HCT116 (cell line): ENCODE results near the gene RPTOR. TPM values are rescaled to one million over a fixed set of nuclear protein-coding genes. Genes with fewer than 3 reads are reported as not detected.

ENCODE experiments used
- ATAC-seq: fragments of 200-7000 bp; cut with Tn5 transposase; 2 replicates; pipeline ENCODE4 v1.9.1; 2020; ENCODE audit warnings: mild to moderate bottlenecking, moderate library complexity
- BruUV-seq: library from RNA; stranded (reverse); fragments of 400-500 nt; replicated peaks from 2 replicates; lab custom pipeline; 2021; lab: Mats Ljungman, UMichigan
- CTCF ChIA-PET: fragments of 300-600 bp; sonication (Branson Sonifier 250); formaldehyde crosslinking; loops from one replicate; lab custom pipeline; 2021; ENCODE audit warnings: antibody characterized with exemption; lab: Charles Lee
- POLR2A ChIA-PET: fragments of 300-600, 350-600 bp; sonication (Branson Sonifier 250); formaldehyde crosslinking; loops from one replicate; lab custom pipeline; 2021; ENCODE audit warnings: antibody characterized with exemption; lab: Charles Lee
- RAD21 ChIA-PET, 2 experiments: fragments of 300-600 bp; sonication (Branson Sonifier 250); formaldehyde crosslinking; loops; one replicate each; lab custom pipeline; 2023; ENCODE audit warnings: low total read pairs in 2 of 2; ENCODE audit not compliant: uncharacterized antibody in 2 of 2, unreplicated experiment in 2 of 2, low non-redundant PET in 1 of 2; lab: Charles Lee
- DNase-seq: peaks from one replicate; pipeline ENCODE4 v3.0.0-alpha.2; 2010; ENCODE audit warnings: low read depth, low spot score
- H2AFZ ChIP-seq: fragments of 200-600 bp; shearing (Covaris generic), sonication (generic); 2 replicates; pipeline ENCODE4 v1.6.1; 2017; ENCODE audit warnings: low read depth, mixed run types, mixed read lengths, antibody characterized with exemption, low read length; ENCODE audit not compliant: poor library complexity, severe bottlenecking
- H3K27ac ChIP-seq: 2 replicates; pipeline ENCODE4 v1.5.1; 2012; ENCODE audit warnings: low read depth, low read length
- H3K27me3 ChIP-seq: fragments of 200-600 bp; sonication (generic); 2 replicates; pipeline ENCODE4 v1.6.1; 2016; ENCODE audit warnings: mixed run types, low read length, mixed read lengths; ENCODE audit not compliant: insufficient read depth
- H3K36me3 ChIP-seq, 2 experiments: fragments of 200-500 bp in 1 of 2; fragments of 200-600 bp in 1 of 2; sonication (Bioruptor generic) in 1 of 2; sonication (generic) in 1 of 2; 2 replicates each; pipeline versions ENCODE4 v1.5.1 to v1.6.1; 2014 to 2016; ENCODE audit warnings: low read length in 2 of 2, inconsistent platforms in 1 of 2, mixed read lengths in 1 of 2, mixed run types in 1 of 2; ENCODE audit not compliant: insufficient read depth in 2 of 2, control insufficient read depth in 1 of 2
- H3K4me1 ChIP-seq, 2 experiments: fragments of 200-600 bp in 1 of 2; sonication (generic) in 1 of 2; 2 replicates each; pipeline versions ENCODE4 v1.5.1 to v1.6.1; 2012 to 2017; ENCODE audit warnings: low read length in 2 of 2, inconsistent platforms in 1 of 2, mild to moderate bottlenecking in 1 of 2, mixed read lengths in 1 of 2, mixed run types in 1 of 2, moderate library complexity in 1 of 2; ENCODE audit not compliant: insufficient read depth in 2 of 2, control insufficient read depth in 1 of 2
- H3K4me2 ChIP-seq: fragments of 200-600 bp; sonication (generic); 2 replicates; pipeline ENCODE4 v1.6.1; 2017; ENCODE audit warnings: mixed run types, low read length, mixed read lengths
- H3K4me3 ChIP-seq, 2 experiments: fragments of 200-600 bp in 1 of 2; sonication (generic) in 1 of 2; replicated peaks in 1 of 2; 2 replicates each; pipeline ENCODE4 v1.5.1; 2011 to 2016; ENCODE audit warnings: low read length in 2 of 2, control low read depth in 1 of 2, low read depth in 1 of 2, mild to moderate bottlenecking in 1 of 2, mixed read lengths in 1 of 2, mixed run types in 1 of 2
- H3K79me2 ChIP-seq: fragments of 200-600 bp; sonication (generic); 2 replicates; pipeline ENCODE4 v1.6.1; 2017; ENCODE audit warnings: mild to moderate bottlenecking, mixed run types, low read length, moderate library complexity, mixed read lengths; ENCODE audit not compliant: insufficient read depth
- H3K9ac ChIP-seq: fragments of 200-600 bp; sonication (generic); 2 replicates; pipeline ENCODE4 v1.6.1; 2016; ENCODE audit warnings: low read length, mixed read lengths
- H3K9me2 ChIP-seq: fragments of 200-600 bp; sonication (generic), shearing (Covaris generic); 2 replicates; pipeline ENCODE4 v1.6.1; 2017; ENCODE audit warnings: mixed run types, mild to moderate bottlenecking, moderate library complexity; ENCODE audit not compliant: insufficient read depth
- H3K9me3 ChIP-seq, 2 experiments: fragments of 200-500 bp in 1 of 2; fragments of 200-600 bp in 1 of 2; sonication (Bioruptor generic) in 1 of 2; sonication (generic) in 1 of 2; 2 replicates each; pipeline ENCODE4 v1.6.1; 2014 to 2017; ENCODE audit warnings: low read length in 2 of 2, mixed read lengths in 2 of 2, inconsistent platforms in 1 of 2, low read depth in 1 of 2, mild to moderate bottlenecking in 1 of 2, mixed run types in 1 of 2, moderate library complexity in 1 of 2; ENCODE audit not compliant: control insufficient read depth in 1 of 2, insufficient read depth in 1 of 2
- H4K20me1 ChIP-seq: fragments of 200-600 bp; sonication (generic), shearing (Covaris generic); 2 replicates; pipeline ENCODE4 v1.6.1; 2017; ENCODE audit warnings: mixed run types, mild to moderate bottlenecking, moderate library complexity; ENCODE audit not compliant: insufficient read depth
- ATF3 ChIP-seq: IDR thresholded peaks from 2 replicates; pipeline ENCODE4 v1.6.1; 2012
- CEBPB ChIP-seq: IDR thresholded peaks from 2 replicates; pipeline ENCODE4 v1.6.1; 2012; ENCODE audit warnings: low read depth
- ELF1 ChIP-seq: IDR thresholded peaks from 2 replicates; pipeline ENCODE4 v1.6.1; 2012; ENCODE audit warnings: low read depth, borderline replicate concordance
- EZH2 ChIP-seq: fragments of 200-600 bp; sonication (generic); IDR thresholded peaks from 2 replicates; pipeline ENCODE4 v1.6.1; 2017; ENCODE audit warnings: antibody characterized with exemption, mixed run types
- EZH2phosphoT487 ChIP-seq: fragments of 200-600 bp; IDR thresholded peaks from 2 replicates; pipeline ENCODE4 v1.6.1; 2018; ENCODE audit warnings: antibody characterized with exemption, borderline replicate concordance
- FOSL1 ChIP-seq: IDR thresholded peaks from 2 replicates; pipeline ENCODE4 v1.6.1; 2012; ENCODE audit warnings: low read depth
- JUND ChIP-seq: IDR thresholded peaks from 2 replicates; pipeline ENCODE4 v1.6.1; 2012
- MAX ChIP-seq: IDR thresholded peaks from 2 replicates; pipeline ENCODE4 v1.6.1; 2012
- POLR2A ChIP-seq: IDR thresholded peaks from 2 replicates; pipeline ENCODE4 v1.7.0; 2011; ENCODE audit warnings: borderline replicate concordance; ENCODE audit not compliant: insufficient read depth, insufficient read length; ENCODE audit errors: extremely low read depth
- RAD21 ChIP-seq: IDR thresholded peaks from 2 replicates; pipeline ENCODE4 v1.6.1; 2012; ENCODE audit warnings: low read depth, mild to moderate bottlenecking
- REST ChIP-seq: IDR thresholded peaks from 2 replicates; pipeline ENCODE4 v1.6.1; 2012; ENCODE audit warnings: low read depth
- SIN3A ChIP-seq: IDR thresholded peaks from 2 replicates; pipeline ENCODE4 v1.6.1; 2012; ENCODE audit warnings: low read depth
- SP1 ChIP-seq: IDR thresholded peaks from 2 replicates; pipeline ENCODE4 v1.6.1; 2012; ENCODE audit warnings: low read depth
- SRF ChIP-seq: IDR thresholded peaks from 2 replicates; pipeline ENCODE4 v1.6.1; 2012; ENCODE audit warnings: low read depth
- TCF7L2 ChIP-seq: IDR thresholded peaks from 2 replicates; pipeline ENCODE4 v1.7.0; 2011; ENCODE audit warnings: borderline replicate concordance, inconsistent platforms; ENCODE audit not compliant: insufficient read depth, insufficient read length; ENCODE audit errors: extremely low read depth
- YY1 ChIP-seq: IDR thresholded peaks from 2 replicates; pipeline ENCODE4 v1.6.1; 2011; ENCODE audit warnings: low read length, low read depth, moderate library complexity, mild to moderate bottlenecking; ENCODE audit not compliant: insufficient replicate concordance; ENCODE audit errors: extremely low read depth
- ZBTB33 ChIP-seq: IDR thresholded peaks from 2 replicates; pipeline ENCODE4 v1.6.1; 2011; ENCODE audit warnings: mild to moderate bottlenecking, low read length, moderate library complexity; ENCODE audit not compliant: insufficient replicate concordance; ENCODE audit errors: extremely low read depth
- ZFX ChIP-seq: fragments of 450-650 bp; IDR thresholded peaks from 2 replicates; pipeline ENCODE4 v1.6.1; 2017
- ZNF274 ChIP-seq: fragments of 200-500 bp; sonication (Bioruptor generic); IDR thresholded peaks from 2 replicates; pipeline ENCODE4 v1.6.1; 2014; ENCODE audit warnings: mild to moderate bottlenecking, low read depth, low read length, inconsistent platforms
- intact Hi-C: fragments of 100-400 bp; cut with micrococcal nuclease; formaldehyde crosslinking; loops from 2 replicates; pipeline ENCODE4 v1.10.0; 2022
- total RNA-seq: library from RNA; stranded (reverse); gene quantifications from one replicate; pipeline ENCODE4 v1.2.1, GENCODE V29; 2021; ENCODE audit not compliant: unreplicated experiment

Gene RPTOR
- total RNA-seq, 1 experiment from 2014 or later = 69.5 TPM

- intact Hi-C loops = no loop called here
- DNase-seq = no peak
- BruUV-seq = no TSS peak
Observed at GRCh38 chr17:80935526-80935925, 390.9 kb downstream of the RPTOR start.

More at GRCh38 chr17:80935526-80935925, 390.9 kb downstream of the RPTOR start:
- Histone ChIP-seq H3K36me3 (0 out of 4 replicates have a peak, but pooled peaks cover 0 to 4% of the 10 kb centered on the region in 2 experiments), H3K4me1 (peaks cover 0 to 6% of the 10 kb centered on the region in 2 experiments; a peak in 2 of 4 replicates), H3K4me2 (no peak overlapping the region), H3K27me3 (no peaks in the 10 kb centered on the region), H3K9ac (no peak overlapping the region), H4K20me1 (no peaks in the 10 kb centered on the region), H3K9me2 (no peaks in the 10 kb centered on the region), H3K4me3 (no peak overlapping the region), H3K79me2 (no peaks in the 10 kb centered on the region), H3K27ac (no peak overlapping the region), H3K9me3 (no peaks in the 10 kb centered on the region), H2AFZ (no peak overlapping the region)
- ChIA-PET CTCF (no interaction called here), POLR2A (no interaction called here), RAD21 (no interaction called here)
- no peak for ATAC-seq
- TF ChIP-seq ZBTB33 (no peak), JUND (no peak), SRF (no peak), CEBPB (no peak), EZH2 (no peak), ELF1 (no peak), POLR2A (no peak), TCF7L2 (no peak), SIN3A (no peak), RAD21 (no peak), MAX (no peak), SP1 (no peak), EZH2phosphoT487 (no peak), YY1 (no peak), REST (no peak), ZNF274 (no peak), FOSL1 (no peak), ZFX (no peak), ATF3 (no peak)
